GM19468 (cell line): Measurements from ENCODE around the gene LARP4B.

Source experiments
- ATAC-seq: cut with Tn5 transposase; IDR thresholded peaks from one replicate; pipeline ENCODE4 v1.9.1; 2021; ENCODE audit warnings: mild to moderate bottlenecking, moderate library complexity, moderate number of reproducible peaks; ENCODE audit not compliant: unreplicated experiment; ENCODE audit errors: extremely low read depth

The LARP4B gene

GRCh38 chr10:929960-930624 lies 1.4 kb downstream of the LARP4B start:
- ATAC-seq = no peak

- ATAC-seq = no peak
Observed at GRCh38 chr10:927131-927530, 4.4 kb downstream of the LARP4B start.

GRCh38 chr10:926075-926698 lies 5.3 kb downstream of the LARP4B start:
- no peak for ATAC-seq

- ATAC-seq = no peak
Observed at GRCh38 chr10:924524-924859, 7.0 kb downstream of the LARP4B start.

GRCh38 chr10:923844-924523 lies 7.5 kb downstream of the LARP4B start:
- ATAC-seq = no peak

- no peak for ATAC-seq
Observed at GRCh38 chr10:921471-922414, 9.8 kb downstream of the LARP4B start.

- ATAC-seq = no peak
Observed at GRCh38 chr10:920450-920849, 11.1 kb downstream of the LARP4B start.

GRCh38 chr10:919481-919880 lies 12.0 kb downstream of the LARP4B start:
- no peak for ATAC-seq

GRCh38 chr10:917999-918398 lies 13.5 kb downstream of the LARP4B start:
- ATAC-seq = no peak

GRCh38 chr10:917416-917720 lies 14.1 kb downstream of the LARP4B start:
- no peak for ATAC-seq

GRCh38 chr10:916716-917415 lies 14.6 kb downstream of the LARP4B start:
- no peak for ATAC-seq

GRCh38 chr10:909831-910230 lies 21.7 kb downstream of the LARP4B start:
- ATAC-seq = no peak

GRCh38 chr10:905972-906371 lies 25.5 kb downstream of the LARP4B start:
- no peak for ATAC-seq

- ATAC-seq = no peak
Observed at GRCh38 chr10:905503-905902, 26.0 kb downstream of the LARP4B start.

GRCh38 chr10:904403-904802 lies 27.1 kb downstream of the LARP4B start:
- no peak for ATAC-seq

GRCh38 chr10:898141-898540 lies 33.4 kb downstream of the LARP4B start:
- no peak for ATAC-seq

GRCh38 chr10:896982-897381 lies 34.5 kb downstream of the LARP4B start:
- no peak for ATAC-seq

- ATAC-seq = no peak
Observed at GRCh38 chr10:895324-895723, 36.2 kb downstream of the LARP4B start.

GRCh38 chr10:878895-879294 lies 52.6 kb downstream of the LARP4B start:
- no peak for ATAC-seq

- ATAC-seq = no peak
Observed at GRCh38 chr10:878333-878759, 53.2 kb downstream of the LARP4B start.
